WTC11 (cell line): ENCODE data around the gene SNX5. TPM values are rescaled to one million over a fixed set of nuclear protein-coding genes. Genes with fewer than 3 reads are reported as not detected.

Source experiments
- ATAC-seq: fragments of 200-7000 bp; cut with Tn5 transposase; 2 replicates; pipeline ENCODE4 v1.10.0; 2021; ENCODE audit warnings: mild to moderate bottlenecking, moderate library complexity
- CTCF ChIA-PET: fragments of 300-600 bp; sonication (Branson Sonifier 250); formaldehyde crosslinking; loops from one replicate; lab custom pipeline; 2021; ENCODE audit warnings: antibody characterized with exemption; lab: Charles Lee
- POLR2A ChIA-PET: fragments of 350-600 bp; sonication (Branson Sonifier 250); formaldehyde crosslinking; loops from one replicate; lab custom pipeline; 2021; ENCODE audit warnings: antibody characterized with exemption; lab: Charles Lee
- DNase-seq: peaks from one replicate; pipeline ENCODE4 v3.0.0; 2021; ENCODE audit warnings: low spot score
- H3K27ac Mint-ChIP-seq: 2 replicates; pipeline ENCODE4 v1.8.0; 2021; ENCODE audit warnings: mixed read lengths
- H3K27me3 Mint-ChIP-seq: 2 replicates; pipeline ENCODE4 v1.8.0; 2021; ENCODE audit warnings: low read depth, mild to moderate bottlenecking, moderate library complexity, mixed read lengths
- H3K36me3 Mint-ChIP-seq: 2 replicates; pipeline ENCODE4 v1.8.0; 2021; ENCODE audit warnings: mixed read lengths
- H3K4me1 Mint-ChIP-seq: 2 replicates; pipeline ENCODE4 v1.8.0; 2022; ENCODE audit warnings: mixed read lengths
- H3K4me3 Mint-ChIP-seq: 2 replicates; pipeline ENCODE4 v1.8.0; 2021; ENCODE audit warnings: mild to moderate bottlenecking, moderate library complexity, mixed read lengths
- H3K9me3 Mint-ChIP-seq: 2 replicates; pipeline ENCODE4 v1.8.0; 2021; ENCODE audit warnings: mixed read lengths
- ATF3 ChIP-seq: sonication (generic); formaldehyde crosslinking; conservative IDR thresholded peaks from 2 replicates; pipeline ENCODE4 v1.8.1; 2022; ENCODE audit warnings: mild to moderate bottlenecking, missing genetic modification reagents
- ETV6 ChIP-seq: sonication (generic); formaldehyde crosslinking; IDR thresholded peaks from 2 replicates; pipeline ENCODE4 v1.8.1; 2022; ENCODE audit warnings: mild to moderate bottlenecking, missing genetic modification reagents
- MLX ChIP-seq: sonication (generic); formaldehyde crosslinking; IDR thresholded peaks from 2 replicates; pipeline ENCODE4 v1.8.1; 2023; ENCODE audit warnings: mild to moderate bottlenecking, missing genetic modification reagents, moderate library complexity
- MXD4 ChIP-seq: fragments of 250-450 bp; sonication (Bioruptor Pico); IDR thresholded peaks from 2 replicates; pipeline ENCODE4 v1.8.0; 2021; ENCODE audit warnings: mild to moderate bottlenecking, moderate library complexity, borderline replicate concordance
- NFATC4 ChIP-seq: fragments of 250-450 bp; sonication (Bioruptor Pico); IDR thresholded peaks from 2 replicates; pipeline ENCODE4 v1.9.0; 2021; ENCODE audit warnings: mild to moderate bottlenecking
- OVOL2 ChIP-seq: fragments of 250-450 bp; sonication (Bioruptor Pico); IDR thresholded peaks from 2 replicates; pipeline ENCODE4 v1.9.0; 2021; ENCODE audit warnings: mild to moderate bottlenecking, borderline replicate concordance
- PRDM15 ChIP-seq: sonication (generic); formaldehyde crosslinking; IDR thresholded peaks from 2 replicates; pipeline ENCODE4 v1.8.0; 2022; ENCODE audit warnings: missing genetic modification reagents
- PREB ChIP-seq: sonication (generic); formaldehyde crosslinking; IDR thresholded peaks from 2 replicates; pipeline ENCODE4 v1.8.1; 2022; ENCODE audit warnings: mild to moderate bottlenecking, missing genetic modification reagents, moderate library complexity, borderline replicate concordance
- TEAD1 ChIP-seq: sonication (generic); formaldehyde crosslinking; IDR thresholded peaks from 2 replicates; pipeline ENCODE4 v1.8.0; 2022; ENCODE audit warnings: mild to moderate bottlenecking, missing genetic modification reagents
- TP53 ChIP-seq: sonication (generic); formaldehyde crosslinking; IDR thresholded peaks from 2 replicates; pipeline ENCODE4 v1.8.1; 2023; ENCODE audit warnings: mild to moderate bottlenecking, missing genetic modification reagents
- total RNA-seq: library from RNA; stranded (reverse); gene quantifications from 3 replicates; pipeline ENCODE4 v1.2.3, GENCODE V29; 2021
- TF ChIP-seq, protein P1 (sequence below): sonication (generic); formaldehyde crosslinking; conservative IDR thresholded peaks from 2 replicates; pipeline ENCODE4 v1.8.1; 2023; ENCODE audit warnings: mild to moderate bottlenecking, low read depth, missing genetic modification reagents, moderate library complexity
- TF ChIP-seq, protein P2 (sequence below): fragments of 250-450 bp; sonication (Bioruptor Pico); IDR thresholded peaks from 2 replicates; pipeline ENCODE4 v1.9.0; 2021; ENCODE audit warnings: mild to moderate bottlenecking, borderline replicate concordance

SNX5 gene
- total RNA-seq, 1 experiment from 2014 or later = 192 TPM

- H3K4me1 Mint-ChIP-seq = peaks cover 7% of the 10 kb centered on the region
- H3K4me3 Mint-ChIP-seq = no peak overlapping the region
- ATAC-seq = no peak
- no peak overlapping the region for H3K27ac Mint-ChIP-seq
- peaks cover 9% of the 10 kb centered on the region for H3K9me3 Mint-ChIP-seq
- no peak for DNase-seq
- ChIA-PET CTCF (interaction anchor here (1.7 kb wide), 1 partner anchor 10 kb away, joined by 11 read pairs; no protein-coding TSS in a partner anchor), POLR2A (no interaction called here)
- H3K36me3 Mint-ChIP-seq = peaks cover 3% of the 10 kb centered on the region; the same call in 1 of the 2 replicates
- H3K27me3 Mint-ChIP-seq = peaks cover 7% of the 10 kb centered on the region
- no peak for TF ChIP-seq PREB (CRISPR knock-in tag)
Observed at GRCh38 chr20:17928211-17928611, 40.4 kb downstream of the SNX5 start.

DNA sequence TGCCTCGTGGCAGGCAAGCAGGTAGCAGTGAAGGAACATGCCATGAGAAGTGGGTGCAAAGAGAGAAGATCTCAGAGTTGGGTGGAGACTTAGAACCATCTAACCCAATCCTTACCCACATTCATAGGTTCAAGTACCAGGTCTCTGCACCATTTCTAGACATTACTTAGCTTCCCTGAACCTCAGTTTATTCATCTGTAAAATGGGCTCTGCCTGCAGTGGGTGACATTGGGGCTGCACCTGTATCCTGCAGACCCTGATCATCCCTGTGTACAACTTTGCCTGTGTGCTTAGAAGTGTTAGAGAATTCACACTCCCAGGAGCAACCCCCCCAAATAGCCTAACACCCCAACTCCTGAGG is 42.7 kb downstream of the SNX5 start:
- POLR2A ChIA-PET = no interaction called here
- Mint-ChIP-seq H3K36me3 (no peaks in the 10 kb centered on the region), H3K4me1 (peaks cover 6% of the 10 kb centered on the region; the same call in 1 of the 2 replicates), H3K27ac (no peak overlapping the region), H3K4me3 (no peak overlapping the region), H3K27me3 (no peaks in the 10 kb centered on the region), H3K9me3 (no peaks in the 10 kb centered on the region)
- ATAC-seq (no peak), DNase-seq (no peak)
- CTCF ChIA-PET = no interaction called here
- TF ChIP-seq ETV6 = no peak
- TF ChIP-seq, protein P1, sequence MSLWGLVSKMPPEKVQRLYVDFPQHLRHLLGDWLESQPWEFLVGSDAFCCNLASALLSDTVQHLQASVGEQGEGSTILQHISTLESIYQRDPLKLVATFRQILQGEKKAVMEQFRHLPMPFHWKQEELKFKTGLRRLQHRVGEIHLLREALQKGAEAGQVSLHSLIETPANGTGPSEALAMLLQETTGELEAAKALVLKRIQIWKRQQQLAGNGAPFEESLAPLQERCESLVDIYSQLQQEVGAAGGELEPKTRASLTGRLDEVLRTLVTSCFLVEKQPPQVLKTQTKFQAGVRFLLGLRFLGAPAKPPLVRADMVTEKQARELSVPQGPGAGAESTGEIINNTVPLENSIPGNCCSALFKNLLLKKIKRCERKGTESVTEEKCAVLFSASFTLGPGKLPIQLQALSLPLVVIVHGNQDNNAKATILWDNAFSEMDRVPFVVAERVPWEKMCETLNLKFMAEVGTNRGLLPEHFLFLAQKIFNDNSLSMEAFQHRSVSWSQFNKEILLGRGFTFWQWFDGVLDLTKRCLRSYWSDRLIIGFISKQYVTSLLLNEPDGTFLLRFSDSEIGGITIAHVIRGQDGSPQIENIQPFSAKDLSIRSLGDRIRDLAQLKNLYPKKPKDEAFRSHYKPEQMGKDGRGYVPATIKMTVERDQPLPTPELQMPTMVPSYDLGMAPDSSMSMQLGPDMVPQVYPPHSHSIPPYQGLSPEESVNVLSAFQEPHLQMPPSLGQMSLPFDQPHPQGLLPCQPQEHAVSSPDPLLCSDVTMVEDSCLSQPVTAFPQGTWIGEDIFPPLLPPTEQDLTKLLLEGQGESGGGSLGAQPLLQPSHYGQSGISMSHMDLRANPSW (CRISPR knock-in tag) = no peak
- no peak for TF ChIP-seq OVOL2 (CRISPR knock-in tag)
- TF ChIP-seq PREB (CRISPR knock-in tag) = no peak
- no peak for TF ChIP-seq TP53 (CRISPR knock-in tag)
- TF ChIP-seq TEAD1 = no peak
- TF ChIP-seq, protein P2, sequence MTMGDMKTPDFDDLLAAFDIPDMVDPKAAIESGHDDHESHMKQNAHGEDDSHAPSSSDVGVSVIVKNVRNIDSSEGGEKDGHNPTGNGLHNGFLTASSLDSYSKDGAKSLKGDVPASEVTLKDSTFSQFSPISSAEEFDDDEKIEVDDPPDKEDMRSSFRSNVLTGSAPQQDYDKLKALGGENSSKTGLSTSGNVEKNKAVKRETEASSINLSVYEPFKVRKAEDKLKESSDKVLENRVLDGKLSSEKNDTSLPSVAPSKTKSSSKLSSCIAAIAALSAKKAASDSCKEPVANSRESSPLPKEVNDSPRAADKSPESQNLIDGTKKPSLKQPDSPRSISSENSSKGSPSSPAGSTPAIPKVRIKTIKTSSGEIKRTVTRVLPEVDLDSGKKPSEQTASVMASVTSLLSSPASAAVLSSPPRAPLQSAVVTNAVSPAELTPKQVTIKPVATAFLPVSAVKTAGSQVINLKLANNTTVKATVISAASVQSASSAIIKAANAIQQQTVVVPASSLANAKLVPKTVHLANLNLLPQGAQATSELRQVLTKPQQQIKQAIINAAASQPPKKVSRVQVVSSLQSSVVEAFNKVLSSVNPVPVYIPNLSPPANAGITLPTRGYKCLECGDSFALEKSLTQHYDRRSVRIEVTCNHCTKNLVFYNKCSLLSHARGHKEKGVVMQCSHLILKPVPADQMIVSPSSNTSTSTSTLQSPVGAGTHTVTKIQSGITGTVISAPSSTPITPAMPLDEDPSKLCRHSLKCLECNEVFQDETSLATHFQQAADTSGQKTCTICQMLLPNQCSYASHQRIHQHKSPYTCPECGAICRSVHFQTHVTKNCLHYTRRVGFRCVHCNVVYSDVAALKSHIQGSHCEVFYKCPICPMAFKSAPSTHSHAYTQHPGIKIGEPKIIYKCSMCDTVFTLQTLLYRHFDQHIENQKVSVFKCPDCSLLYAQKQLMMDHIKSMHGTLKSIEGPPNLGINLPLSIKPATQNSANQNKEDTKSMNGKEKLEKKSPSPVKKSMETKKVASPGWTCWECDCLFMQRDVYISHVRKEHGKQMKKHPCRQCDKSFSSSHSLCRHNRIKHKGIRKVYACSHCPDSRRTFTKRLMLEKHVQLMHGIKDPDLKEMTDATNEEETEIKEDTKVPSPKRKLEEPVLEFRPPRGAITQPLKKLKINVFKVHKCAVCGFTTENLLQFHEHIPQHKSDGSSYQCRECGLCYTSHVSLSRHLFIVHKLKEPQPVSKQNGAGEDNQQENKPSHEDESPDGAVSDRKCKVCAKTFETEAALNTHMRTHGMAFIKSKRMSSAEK = no peak
- TF ChIP-seq NFATC4 = no peak

DNA sequence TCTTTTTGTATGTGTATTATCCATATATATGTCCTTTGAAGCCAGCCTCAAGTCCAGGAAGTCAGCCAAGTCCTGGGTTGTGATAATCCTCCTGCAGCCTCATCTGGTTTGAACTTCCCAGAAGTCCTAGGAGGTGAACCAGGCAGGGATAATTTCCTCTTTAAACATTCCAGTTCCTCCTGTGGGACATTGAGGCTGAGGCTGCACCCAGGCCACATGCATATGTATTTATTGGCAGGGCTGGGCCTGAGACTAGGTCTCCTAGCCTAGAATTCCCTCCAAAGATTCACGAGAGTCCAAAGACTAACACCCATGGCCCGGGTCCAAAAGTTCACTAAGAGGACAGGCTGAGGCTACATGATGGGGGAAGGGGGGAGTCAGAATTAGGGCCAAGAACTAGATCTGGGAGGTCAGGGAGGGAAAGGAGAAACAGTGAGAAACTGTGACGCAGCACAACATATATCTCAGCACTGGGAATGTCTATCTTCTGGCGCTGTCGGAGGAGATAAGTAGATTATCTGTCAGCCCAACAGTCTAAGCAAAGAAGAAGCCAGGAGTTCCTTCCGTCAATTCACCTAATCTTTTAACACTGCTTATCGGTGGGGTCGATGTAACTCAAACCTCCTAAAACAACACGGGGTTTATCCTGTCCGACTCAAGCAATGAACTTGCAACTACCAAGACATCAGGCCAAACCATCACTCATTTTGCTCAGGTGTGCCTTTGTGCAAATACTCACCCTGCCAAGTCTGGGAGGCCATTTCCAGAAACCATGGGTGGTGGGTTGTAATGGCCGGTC is 43.3 kb downstream of the SNX5 start:
- Mint-ChIP-seq H3K27me3 (no peaks in the 10 kb centered on the region), H3K4me1 (peaks cover 6% of the 10 kb centered on the region; the same call in 1 of the 2 replicates), H3K27ac (no peak overlapping the region), H3K4me3 (no peak overlapping the region), H3K9me3 (no peaks in the 10 kb centered on the region), H3K36me3 (no peaks in the 10 kb centered on the region)
- POLR2A ChIA-PET = no interaction called here
- ATAC-seq = no peak
- no peak for DNase-seq
- CTCF ChIA-PET = interaction anchor here (0.8 kb wide), 1 partner anchor 14 kb away, joined by 3 read pairs; no protein-coding TSS in a partner anchor
- TF ChIP-seq PRDM15 (CRISPR knock-in tag) = no peak
- no peak for TF ChIP-seq MLX (CRISPR knock-in tag)
- no peak for TF ChIP-seq ATF3 (CRISPR knock-in tag)
- no peak for TF ChIP-seq MXD4 (CRISPR knock-in tag)
- TF ChIP-seq, protein P1 (CRISPR knock-in tag) = no peak
